MM.1S (cell line): ENCODE measurements around the gene SFSWAP.
"Not testable (repeated sequence)": the region's sequence is repeated elsewhere in the genome, so short reads cannot be mapped to it uniquely, and the experiment has no call there.

Source experiments
- DNase-seq: peaks from one replicate; pipeline ENCODE4 v3.0.0-alpha.2; 2015
- H2AFZ ChIP-seq: fragments of 300-600 bp; sonication (generic); 2 replicates; pipeline ENCODE4 v1.6.0; 2016; ENCODE audit warnings: antibody characterized with exemption, low read length
- H3F3A ChIP-seq: fragments of 300-600 bp; sonication (generic); 2 replicates; pipeline ENCODE4 v1.6.1; 2016; ENCODE audit warnings: mild to moderate bottlenecking, antibody characterized with exemption, low read length, moderate library complexity, mixed read lengths; ENCODE audit not compliant: insufficient read depth
- H3K27ac ChIP-seq: fragments of 300-600 bp; sonication (generic); 2 replicates; pipeline ENCODE4 v1.5.1; 2016; ENCODE audit warnings: mild to moderate bottlenecking, low read length
- H3K27me3 ChIP-seq: fragments of 300-600 bp; sonication (generic); replicated peaks from 2 replicates; pipeline ENCODE4 v1.6.0; 2016; ENCODE audit warnings: low read length; ENCODE audit not compliant: insufficient read depth
- H3K36me3 ChIP-seq: fragments of 300-600 bp; sonication (generic); replicated peaks from 2 replicates; pipeline ENCODE4 v1.6.1; 2016; ENCODE audit warnings: mild to moderate bottlenecking, low read length, mixed read lengths; ENCODE audit not compliant: insufficient read depth
- H3K4me1 ChIP-seq: fragments of 300-600 bp; sonication (generic); 2 replicates; pipeline ENCODE4 v1.6.1; 2016; ENCODE audit warnings: low read length, mixed read lengths
- H3K4me2 ChIP-seq: fragments of 300-600 bp; sonication (generic); 2 replicates; pipeline ENCODE4 v1.6.0; 2016; ENCODE audit warnings: low read depth, low read length
- H3K4me3 ChIP-seq: fragments of 300-600 bp; sonication (generic); 2 replicates; pipeline ENCODE4 v1.5.1; 2016; ENCODE audit warnings: low read length, mixed read lengths
- H3K79me2 ChIP-seq: fragments of 300-600 bp; sonication (generic); 2 replicates; pipeline ENCODE4 v1.6.1; 2016; ENCODE audit warnings: mixed run types, low read length, mixed read lengths
- H3K9ac ChIP-seq: fragments of 300-600 bp; sonication (generic); 2 replicates; pipeline ENCODE4 v1.6.1; 2016; ENCODE audit warnings: low read length, mixed read lengths
- H3K9me2 ChIP-seq: fragments of 300-600 bp; sonication (generic); replicated peaks from 2 replicates; pipeline ENCODE4 v1.6.1; 2016; ENCODE audit warnings: mild to moderate bottlenecking, low read length, mixed read lengths; ENCODE audit not compliant: insufficient read depth
- H3K9me3 ChIP-seq: fragments of 300-600 bp; sonication (generic); replicated peaks from 2 replicates; pipeline ENCODE4 v1.6.1; 2016; ENCODE audit warnings: mild to moderate bottlenecking, low read length, mixed read lengths; ENCODE audit not compliant: insufficient read depth
- H4K20me1 ChIP-seq: fragments of 300-600 bp; sonication (generic); 2 replicates; pipeline ENCODE4 v1.6.1; 2016; ENCODE audit warnings: mild to moderate bottlenecking, low read length, moderate library complexity, mixed read lengths; ENCODE audit not compliant: insufficient read depth
- CTCF ChIP-seq: fragments of 300-600 bp; sonication (generic); IDR thresholded peaks from 2 replicates; pipeline ENCODE4 v1.5.1; 2016; ENCODE audit warnings: antibody characterized with exemption, low read length, mixed read lengths
- EZH2 ChIP-seq: fragments of 300-600 bp; sonication (generic); optimal IDR thresholded peaks from 2 replicates; pipeline ENCODE3; 2017; ENCODE audit warnings: low read depth, mild to moderate bottlenecking, antibody characterized with exemption, low read length, mixed read lengths
- EZH2phosphoT487 ChIP-seq: fragments of 300-600 bp; sonication (generic); IDR thresholded peaks from 2 replicates; pipeline ENCODE4 v1.6.1; 2018; ENCODE audit warnings: antibody characterized with exemption, low read length

SFSWAP gene

GRCh38 chr12:131703161-131703560 is 7.7 kb upstream of the SFSWAP start:
- Histone ChIP-seq H3K79me2 (no peaks in the 10 kb centered on the region), H3K9me3 (no peaks in the 10 kb centered on the region), H3K27ac (no peak overlapping the region), H3K36me3 (no peaks in the 10 kb centered on the region), H2AFZ (no peak overlapping the region), H3K4me2 (no peak overlapping the region), H3K4me1 (no peaks in the 10 kb centered on the region), H3K9ac (no peak overlapping the region), H4K20me1 (no peaks in the 10 kb centered on the region), H3F3A (no peaks in the 10 kb centered on the region), H3K9me2 (no peaks in the 10 kb centered on the region), H3K27me3 (no peaks in the 10 kb centered on the region; the same call in 1 of the 2 replicates), H3K4me3 (no peak overlapping the region)
- no peak for TF ChIP-seq CTCF
- no peak for TF ChIP-seq EZH2
- no peak for TF ChIP-seq EZH2phosphoT487
- DNase-seq = no peak

GRCh38 chr12:131704509-131704908 is 6.4 kb upstream of the SFSWAP start:
- Histone ChIP-seq H2AFZ (no peak overlapping the region), H3K27ac (no peak overlapping the region), H3K9me3 (no peaks in the 10 kb centered on the region), H3K27me3 (no peaks in the 10 kb centered on the region; the same call in 1 of the 2 replicates), H3K9me2 (no peaks in the 10 kb centered on the region), H3F3A (no peaks in the 10 kb centered on the region), H3K4me2 (no peak overlapping the region), H3K4me3 (no peak overlapping the region), H4K20me1 (no peaks in the 10 kb centered on the region), H3K4me1 (no peaks in the 10 kb centered on the region), H3K9ac (no peak overlapping the region), H3K36me3 (no peaks in the 10 kb centered on the region), H3K79me2 (no peaks in the 10 kb centered on the region)
- DNase-seq = no peak
- TF ChIP-seq EZH2phosphoT487 (no peak), CTCF (no peak), EZH2 (no peak)

- H3F3A ChIP-seq, H3K27ac ChIP-seq, H3K9me2 ChIP-seq, H3K4me1 ChIP-seq, DNase-seq, H3K36me3 ChIP-seq, H3K79me2 ChIP-seq, H3K4me2 ChIP-seq, H3K9ac ChIP-seq, H3K4me3 ChIP-seq, H4K20me1 ChIP-seq, H2AFZ ChIP-seq, H3K9me3 ChIP-seq, H3K27me3 ChIP-seq: not testable (repeated sequence)
Measured at GRCh38 chr12:131706709-131707108, 4.2 kb upstream of the SFSWAP start.

GRCh38 chr12:131709226-131709625 is 1.7 kb upstream of the SFSWAP start:
- Histone ChIP-seq H3K36me3 (no peaks in the 10 kb centered on the region), H3K4me2 (no peak overlapping the region), H3K79me2 (peaks cover 28% of the 10 kb centered on the region), H2AFZ (no peak overlapping the region), H4K20me1 (no peaks in the 10 kb centered on the region), H3K27me3 (no peaks in the 10 kb centered on the region; the same call in 1 of the 2 replicates), H3K27ac (no peak overlapping the region), H3K9ac (no peak overlapping the region), H3K9me3 (no peaks in the 10 kb centered on the region), H3K4me1 (no peaks in the 10 kb centered on the region; the same call in 1 of the 2 replicates), H3K9me2 (no peaks in the 10 kb centered on the region), H3K4me3 (no peak overlapping the region), H3F3A (no peaks in the 10 kb centered on the region)
- DNase-seq = no peak
- TF ChIP-seq EZH2phosphoT487 = no peak
- no peak for TF ChIP-seq CTCF
- no peak for TF ChIP-seq EZH2
